Loucy (cell line): ENCODE measurements around the gene ZNF655.
A peak's percentile ranks its signal among the peaks of the same experiment; 100 is the strongest.

ENCODE experiments used
- H2AFZ ChIP-seq: fragments of 200-600 bp; sonication (generic); 2 replicates; pipeline ENCODE4 v1.6.0; 2016; ENCODE audit warnings: antibody characterized with exemption, mild to moderate bottlenecking, low read length, moderate library complexity
- H3F3A ChIP-seq: fragments of 200-600 bp; 2 replicates; pipeline ENCODE4 v1.6.0; 2016; ENCODE audit warnings: antibody characterized with exemption, low read depth, mild to moderate bottlenecking
- H3K27me3 ChIP-seq: fragments of 200-600 bp; sonication (generic); 2 replicates; pipeline ENCODE4 v1.6.1; 2014; ENCODE audit warnings: low read length, mild to moderate bottlenecking; ENCODE audit not compliant: insufficient read depth, poor library complexity, severe bottlenecking
- H3K36me3 ChIP-seq: fragments of 200-600 bp; sonication (generic); 2 replicates; pipeline ENCODE4 v1.6.1; 2016; ENCODE audit warnings: low read length; ENCODE audit not compliant: insufficient read depth
- H3K4me1 ChIP-seq: fragments of 200-600 bp; sonication (generic); 2 replicates; pipeline ENCODE4 v1.5.1; 2014; ENCODE audit warnings: low read length, mild to moderate bottlenecking; ENCODE audit not compliant: insufficient read depth, poor library complexity, severe bottlenecking
- H3K4me2 ChIP-seq: fragments of 200-600 bp; sonication (generic); 2 replicates; pipeline ENCODE4 v1.6.0; 2014; ENCODE audit warnings: antibody characterized with exemption, low read length, low read depth, mild to moderate bottlenecking; ENCODE audit not compliant: poor library complexity, severe bottlenecking
- H3K4me3 ChIP-seq: fragments of 200-600 bp; sonication (generic); 2 replicates; pipeline ENCODE4 v1.5.1; 2014; ENCODE audit warnings: low read length, mild to moderate bottlenecking, mixed read lengths; ENCODE audit not compliant: poor library complexity, severe bottlenecking
- H3K79me2 ChIP-seq: fragments of 200-600 bp; sonication (generic); 2 replicates; pipeline ENCODE4 v1.6.1; 2014; ENCODE audit warnings: low read length; ENCODE audit not compliant: insufficient read depth
- H3K9ac ChIP-seq: fragments of 200-600 bp; sonication (generic); 2 replicates; pipeline ENCODE4 v1.6.0; 2014; ENCODE audit warnings: mild to moderate bottlenecking, low read depth, low read length, moderate library complexity; ENCODE audit not compliant: poor library complexity, severe bottlenecking
- H3K9me2 ChIP-seq: fragments of 200-600 bp; sonication (generic); replicated peaks from 2 replicates; pipeline ENCODE4 v1.6.1; 2016; ENCODE audit warnings: low read depth, low read length, mixed read lengths
- H3K9me3 ChIP-seq: fragments of 200-600 bp; sonication (generic); 2 replicates; pipeline ENCODE4 v1.6.1; 2014; ENCODE audit warnings: mild to moderate bottlenecking, antibody characterized with exemption, low read length, low read depth; ENCODE audit not compliant: insufficient read depth
- H4K20me1 ChIP-seq: fragments of 200-600 bp; sonication (generic); 2 replicates; pipeline ENCODE4 v1.6.0; 2014; ENCODE audit warnings: antibody characterized with exemption, low read length, mild to moderate bottlenecking; ENCODE audit not compliant: insufficient read depth, poor library complexity, severe bottlenecking
- EZH2phosphoT487 ChIP-seq: fragments of 200-600 bp; IDR thresholded peaks from 2 replicates; pipeline ENCODE4 v1.6.1; 2018; ENCODE audit warnings: antibody characterized with exemption, mild to moderate bottlenecking, moderate library complexity, borderline replicate concordance
- TF ChIP-seq, protein P1 (sequence below): fragments of 200-600 bp; sonication (generic); conservative IDR thresholded peaks from 2 replicates; pipeline ENCODE4 v1.5.1; 2014; ENCODE audit warnings: mild to moderate bottlenecking, antibody characterized with exemption, low read length

ZNF655 gene, protein sequence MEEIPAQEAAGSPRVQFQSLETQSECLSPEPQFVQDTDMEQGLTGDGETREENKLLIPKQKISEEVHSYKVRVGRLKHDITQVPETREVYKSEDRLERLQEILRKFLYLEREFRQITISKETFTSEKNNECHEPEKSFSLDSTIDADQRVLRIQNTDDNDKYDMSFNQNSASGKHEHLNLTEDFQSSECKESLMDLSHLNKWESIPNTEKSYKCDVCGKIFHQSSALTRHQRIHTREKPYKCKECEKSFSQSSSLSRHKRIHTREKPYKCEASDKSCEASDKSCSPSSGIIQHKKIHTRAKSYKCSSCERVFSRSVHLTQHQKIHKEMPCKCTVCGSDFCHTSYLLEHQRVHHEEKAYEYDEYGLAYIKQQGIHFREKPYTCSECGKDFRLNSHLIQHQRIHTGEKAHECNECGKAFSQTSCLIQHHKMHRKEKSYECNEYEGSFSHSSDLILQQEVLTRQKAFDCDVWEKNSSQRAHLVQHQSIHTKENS

DNA sequence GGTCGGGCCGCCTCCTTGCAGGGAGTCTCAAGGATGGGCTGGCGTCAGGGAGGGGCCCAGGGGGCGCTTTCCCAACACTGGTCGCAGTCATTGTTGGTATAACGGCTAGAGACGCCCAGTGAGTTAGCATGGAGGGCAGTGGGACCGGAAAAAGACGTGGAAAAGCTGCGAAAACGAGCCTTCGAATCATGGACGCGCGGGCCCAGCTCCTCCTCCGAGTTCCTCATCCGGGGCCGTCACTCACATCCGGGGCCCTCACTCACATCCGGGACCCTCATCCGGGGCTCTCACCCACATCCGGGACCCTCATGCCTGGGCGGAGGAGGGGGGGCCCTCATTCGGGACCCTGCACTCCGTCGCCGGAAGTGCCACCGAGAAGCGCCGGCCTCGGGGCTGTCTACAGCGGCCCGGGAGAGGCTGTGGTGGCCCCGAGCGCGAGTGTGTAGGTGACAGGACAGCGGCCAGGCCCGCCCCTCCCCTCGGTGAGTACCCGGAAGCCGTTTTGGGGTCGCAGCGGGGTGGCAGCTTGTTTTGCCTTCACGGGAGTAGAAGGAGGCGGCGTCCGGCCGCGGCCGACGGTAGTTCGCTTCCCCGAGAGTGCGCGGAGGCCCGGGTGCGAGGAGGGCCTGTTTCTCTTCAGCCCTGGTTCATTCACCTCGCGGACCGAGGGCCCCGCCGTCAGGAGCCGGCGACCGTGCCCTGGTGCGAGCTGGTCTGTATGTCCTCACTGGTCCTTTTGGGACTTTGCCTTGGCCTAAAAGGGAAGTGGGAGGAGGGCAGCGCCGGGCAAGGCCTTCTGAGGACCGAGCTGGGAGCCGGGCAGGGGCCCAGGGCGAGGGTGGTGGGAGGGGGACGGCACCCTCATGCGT, at the start of gene ZNF655:
TSS of gene ZNF655 (plus strand) at position 337 of the 869 bp plus-strand sequence. CDS start 1,918 bp downstream, outside the sequence.
- TF ChIP-seq, protein P1, sequence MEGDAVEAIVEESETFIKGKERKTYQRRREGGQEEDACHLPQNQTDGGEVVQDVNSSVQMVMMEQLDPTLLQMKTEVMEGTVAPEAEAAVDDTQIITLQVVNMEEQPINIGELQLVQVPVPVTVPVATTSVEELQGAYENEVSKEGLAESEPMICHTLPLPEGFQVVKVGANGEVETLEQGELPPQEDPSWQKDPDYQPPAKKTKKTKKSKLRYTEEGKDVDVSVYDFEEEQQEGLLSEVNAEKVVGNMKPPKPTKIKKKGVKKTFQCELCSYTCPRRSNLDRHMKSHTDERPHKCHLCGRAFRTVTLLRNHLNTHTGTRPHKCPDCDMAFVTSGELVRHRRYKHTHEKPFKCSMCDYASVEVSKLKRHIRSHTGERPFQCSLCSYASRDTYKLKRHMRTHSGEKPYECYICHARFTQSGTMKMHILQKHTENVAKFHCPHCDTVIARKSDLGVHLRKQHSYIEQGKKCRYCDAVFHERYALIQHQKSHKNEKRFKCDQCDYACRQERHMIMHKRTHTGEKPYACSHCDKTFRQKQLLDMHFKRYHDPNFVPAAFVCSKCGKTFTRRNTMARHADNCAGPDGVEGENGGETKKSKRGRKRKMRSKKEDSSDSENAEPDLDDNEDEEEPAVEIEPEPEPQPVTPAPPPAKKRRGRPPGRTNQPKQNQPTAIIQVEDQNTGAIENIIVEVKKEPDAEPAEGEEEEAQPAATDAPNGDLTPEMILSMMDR = no peak
- TF ChIP-seq EZH2phosphoT487 = no peak
- peak within 1 kb of the TSS; percentile 95 for H3K4me3 ChIP-seq
- no peaks in the 10 kb centered on the region for H3F3A ChIP-seq
- peak within 1 kb of the TSS; percentile 87 for H3K4me2 ChIP-seq
- H4K20me1 ChIP-seq = peaks cover 44% of the 10 kb centered on the region
- H3K36me3 ChIP-seq = peaks cover 28% of the 10 kb centered on the region; the same call in 1 of the 2 replicates
- H3K9me2 ChIP-seq = no peaks in the 10 kb centered on the region
- H3K79me2 ChIP-seq = peaks cover 64% of the 10 kb centered on the region
- peaks cover 6% of the 10 kb centered on the region for H3K27me3 ChIP-seq
- no peaks in the 10 kb centered on the region for H3K9me3 ChIP-seq
- H3K9ac ChIP-seq = peak within 1 kb of the TSS; percentile 98
- H3K4me1 ChIP-seq = peaks cover 46% of the 10 kb centered on the region
- peak within 1 kb of the TSS; percentile 93 for H2AFZ ChIP-seq

DNA sequence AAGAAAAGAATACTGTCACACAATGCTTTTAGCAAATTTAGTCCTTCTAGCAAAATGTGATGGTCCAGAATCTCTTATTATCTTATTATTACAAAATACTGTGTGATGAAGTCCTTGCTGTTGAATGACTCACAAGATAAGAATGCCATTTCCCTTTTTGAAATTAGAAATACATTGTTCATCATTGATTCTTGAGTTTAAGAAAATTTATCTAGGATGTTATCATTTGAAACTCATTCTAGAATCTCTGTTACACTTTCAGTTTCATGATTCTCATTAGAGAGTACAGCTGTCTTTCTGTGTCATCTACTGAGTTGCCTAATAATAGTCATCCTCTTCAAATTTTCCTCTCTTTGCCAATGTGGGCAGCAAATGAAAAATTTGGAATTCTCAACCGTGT, 44.4 kb upstream of the ZNF655 start:
- Histone ChIP-seq H3K27me3 (no peaks in the 10 kb centered on the region), H3K4me2 (no peak overlapping the region), H3K9me2 (no peaks in the 10 kb centered on the region), H3K9me3 (no peaks in the 10 kb centered on the region), H4K20me1 (no peaks in the 10 kb centered on the region), H3F3A (no peaks in the 10 kb centered on the region), H3K79me2 (peaks cover 36% of the 10 kb centered on the region; the same call in 1 of the 2 replicates), H3K36me3 (peaks cover 40% of the 10 kb centered on the region; the same call in 1 of the 2 replicates), H2AFZ (no peak overlapping the region), H3K4me1 (peaks cover 8% of the 10 kb centered on the region), H3K9ac (no peak overlapping the region), H3K4me3 (no peak overlapping the region)
- TF ChIP-seq EZH2phosphoT487 = no peak
- TF ChIP-seq, protein P1 = no peak

DNA sequence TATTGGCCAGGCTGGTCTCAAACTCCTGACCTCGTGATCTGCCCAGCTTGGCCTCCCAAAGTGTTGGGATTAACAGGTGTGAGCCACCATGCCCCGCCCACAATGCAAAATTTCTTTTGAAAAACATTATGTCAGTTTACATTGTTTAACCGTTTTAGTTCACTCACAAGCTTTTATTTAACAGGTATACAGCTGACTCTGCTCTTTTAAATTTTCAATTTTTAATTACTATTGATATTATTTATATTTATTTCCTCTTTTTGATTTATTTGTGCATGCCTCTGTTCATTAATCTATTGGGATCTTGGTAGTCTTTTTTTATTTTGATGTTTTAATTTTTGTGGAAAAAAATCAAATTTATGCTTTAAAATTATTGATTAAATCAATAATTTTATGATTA, 37.0 kb upstream of the ZNF655 start:
- Histone ChIP-seq H3K36me3 (peaks cover 38% of the 10 kb centered on the region; the same call in 1 of the 2 replicates), H3K9me2 (no peaks in the 10 kb centered on the region), H3K79me2 (no peaks in the 10 kb centered on the region), H3K4me2 (no peak overlapping the region), H4K20me1 (no peaks in the 10 kb centered on the region), H3F3A (no peaks in the 10 kb centered on the region), H3K27me3 (no peaks in the 10 kb centered on the region), H3K4me1 (no peaks in the 10 kb centered on the region), H2AFZ (no peak overlapping the region), H3K9me3 (no peaks in the 10 kb centered on the region), H3K9ac (no peak overlapping the region), H3K4me3 (no peak overlapping the region)
- TF ChIP-seq, protein P1 = no peak
- TF ChIP-seq EZH2phosphoT487 = no peak
